ENCODE measurements around the gene QPCT.

GRCh38 chr2:37375741-37376288 is 31.4 kb downstream of the QPCT start:
- TF ChIP-seq CTCF (IDR thresholded peaks at IDR 0.05; ENCODE audit: low read depth, low read length, poor library complexity, severe bottlenecking) (no peak), EZH2phosphoT487 (IDR thresholded peaks at IDR 0.05; ENCODE audit: borderline replicate concordance, low read length) (no peak)
